Neural progenitor cell (in vitro differentiated cells): ENCODE results near the gene PCDHA7. TPM values are rescaled to one million over a fixed set of nuclear protein-coding genes. Genes with fewer than 3 reads are reported as not detected.
A peak's percentile ranks its signal among the peaks of the same experiment; 100 is the strongest.
"Not testable (repeated sequence)": the region's sequence is repeated elsewhere in the genome, so short reads cannot be mapped to it uniquely, and the experiment has no call there.

ENCODE experiments used
- DNase-seq: peaks from one replicate; pipeline ENCODE4 v3.0.0-alpha.2; 2016; ENCODE audit warnings: low spot score
- H2AFZ ChIP-seq: fragments of 200-600 bp; sonication (generic); replicated peaks from 2 replicates; pipeline ENCODE4 v1.6.1; 2016; ENCODE audit warnings: antibody characterized with exemption
- H3F3A ChIP-seq: fragments of 200-600 bp; sonication (generic); 2 replicates; pipeline ENCODE4 v1.6.1; 2016; ENCODE audit warnings: antibody characterized with exemption, low read depth
- H3K27ac ChIP-seq: fragments of 200-600 bp; sonication (generic); 2 replicates; pipeline ENCODE4 v1.5.1; 2016; ENCODE audit warnings: mild to moderate bottlenecking
- H3K27me3 ChIP-seq: fragments of 200-600 bp; sonication (generic); 2 replicates; pipeline ENCODE4 v1.6.1; 2016; ENCODE audit warnings: mild to moderate bottlenecking, moderate library complexity
- H3K36me3 ChIP-seq: fragments of 200-600 bp; sonication (generic); 2 replicates; pipeline ENCODE4 v1.5.1; 2016
- H3K4me1 ChIP-seq: fragments of 200-600 bp; sonication (generic); 2 replicates; pipeline ENCODE4 v1.6.1; 2016; ENCODE audit warnings: mixed run types
- H3K4me2 ChIP-seq: fragments of 200-600 bp; sonication (generic); 2 replicates; pipeline ENCODE4 v1.6.1; 2016
- H3K4me3 ChIP-seq: fragments of 200-600 bp; sonication (generic); 2 replicates; pipeline ENCODE4 v1.5.1; 2016
- H3K79me2 ChIP-seq: fragments of 200-600 bp; sonication (generic); 2 replicates; pipeline ENCODE4 v1.6.1; 2016; ENCODE audit warnings: low read depth
- H3K9ac ChIP-seq: fragments of 200-600 bp; sonication (generic); 2 replicates; pipeline ENCODE4 v1.6.1; 2016
- H3K9me3 ChIP-seq: fragments of 200-600 bp; sonication (generic); 2 replicates; pipeline ENCODE4 v1.5.1; 2016; ENCODE audit warnings: low read depth
- H4K20me1 ChIP-seq: fragments of 200-600 bp; sonication (generic); 2 replicates; pipeline ENCODE4 v1.6.1; 2016; ENCODE audit warnings: low read depth
- H3K27ac Mint-ChIP-seq: 3 replicates; pipeline ENCODE4 v1.8.0; 2021; ENCODE audit warnings: mixed read lengths
- H3K27me3 Mint-ChIP-seq: 2 replicates; pipeline ENCODE4 v1.8.0; 2022; ENCODE audit warnings: low read depth, mild to moderate bottlenecking, inconsistent platforms, moderate library complexity, mixed read lengths; ENCODE audit not compliant: insufficient read depth
- H3K36me3 Mint-ChIP-seq: 3 replicates; pipeline ENCODE4 v1.8.0; 2021; ENCODE audit warnings: mixed read lengths
- H3K4me1 Mint-ChIP-seq: 3 replicates; pipeline ENCODE4 v1.8.0; 2021; ENCODE audit warnings: mixed read lengths
- H3K4me3 Mint-ChIP-seq: 3 replicates; pipeline ENCODE4 v1.8.0; 2021; ENCODE audit warnings: mild to moderate bottlenecking, moderate library complexity, mixed read lengths
- H3K9me3 Mint-ChIP-seq: 3 replicates; pipeline ENCODE4 v1.8.0; 2020; ENCODE audit warnings: mixed read lengths
- CTCF ChIP-seq: fragments of 200-600 bp; sonication (generic); IDR thresholded peaks from 2 replicates; pipeline ENCODE4 v1.5.1; 2017; ENCODE audit warnings: antibody characterized with exemption, mild to moderate bottlenecking
- EZH2 ChIP-seq: fragments of 200-600 bp; sonication (generic); IDR thresholded peaks from 2 replicates; pipeline ENCODE4 v1.6.1; 2017; ENCODE audit warnings: antibody characterized with exemption, mild to moderate bottlenecking, moderate library complexity
- EZH2phosphoT487 ChIP-seq: fragments of 200-600 bp; sonication (generic); IDR thresholded peaks from 2 replicates; pipeline ENCODE4 v1.6.1; 2017; ENCODE audit warnings: antibody characterized with exemption
- total RNA-seq: library from RNA; depleted of rRNA; stranded (reverse); fragments of >200 nt; gene quantifications from 2 replicates; pipeline ENCODE4 v1.2.3, GENCODE V29; 2015; ENCODE audit warnings: low replicate concordance

The PCDHA7 gene
- total RNA-seq, 1 donor from 2014 or later: 0.36 TPM

- Histone ChIP-seq H3F3A (peaks cover 7% of the 10 kb centered on the region), H3K36me3 (no peaks in the 10 kb centered on the region), H3K9ac (no peak within 1 kb of the TSS), H3K4me1 (no peaks in the 10 kb centered on the region), H3K27ac (no peak within 1 kb of the TSS), H3K27me3 (no peaks in the 10 kb centered on the region), H3K4me3 (peak within 1 kb of the TSS; percentile 58), H3K9me3 (no peaks in the 10 kb centered on the region), H2AFZ (peak within 1 kb of the TSS; percentile 69), H3K4me2 (peak within 1 kb of the TSS; percentile 56), H4K20me1 (no peaks in the 10 kb centered on the region), H3K79me2 (peaks cover 11% of the 10 kb centered on the region)
- Mint-ChIP-seq H3K36me3 (peaks cover 49% of the 10 kb centered on the region), H3K4me1 (peaks cover 4% of the 10 kb centered on the region), H3K4me3 (peak within 1 kb of the TSS; percentile 94), H3K9me3 (peaks cover 38% of the 10 kb centered on the region), H3K27me3 (peaks cover 3% of the 10 kb centered on the region), H3K27ac (peak within 1 kb of the TSS; percentile 90)
- TF ChIP-seq EZH2 (no peak), CTCF (peak; percentile 63)
- peak; percentile 68 for DNase-seq
These were observed 41.3 kb downstream of the PCDHA7 start, which contains the start of gene PCDHA12 for GRCh38 chr5:140875085-140876065. PCDHA12 (plus strand) TSS chr5:140875308; CDS start chr5:140875473, 165 bp downstream.

- H3K27ac ChIP-seq, H3K4me3 Mint-ChIP-seq, H3K4me1 ChIP-seq, H3K27me3 ChIP-seq, H3K9ac ChIP-seq, H3K4me2 ChIP-seq, H3K36me3 ChIP-seq, H2AFZ ChIP-seq, H3F3A ChIP-seq, H3K4me1 Mint-ChIP-seq, H4K20me1 ChIP-seq, DNase-seq, H3K27me3 Mint-ChIP-seq, H3K4me3 ChIP-seq, H3K27ac Mint-ChIP-seq, H3K9me3 ChIP-seq: not testable (repeated sequence)
- peaks cover 44% of the 10 kb centered on the region for H3K9me3 Mint-ChIP-seq
- peaks cover 52% of the 10 kb centered on the region for H3K36me3 Mint-ChIP-seq
- peaks cover 11% of the 10 kb centered on the region for H3K79me2 ChIP-seq
These were observed 42.6 kb downstream of the PCDHA7 start for GRCh38 chr5:140876541-140877261.

- Histone ChIP-seq H2AFZ (no peak overlapping the region), H3K27ac (no peak overlapping the region), H3F3A (peaks cover 7% of the 10 kb centered on the region), H3K4me1 (no peaks in the 10 kb centered on the region), H4K20me1 (no peaks in the 10 kb centered on the region), H3K79me2 (peaks cover 7% of the 10 kb centered on the region), H3K27me3 (no peaks in the 10 kb centered on the region), H3K4me2 (no peak overlapping the region), H3K36me3 (no peaks in the 10 kb centered on the region), H3K9me3 (no peaks in the 10 kb centered on the region), H3K9ac (no peak overlapping the region), H3K4me3 (no peak overlapping the region)
- Mint-ChIP-seq H3K27ac (no peak overlapping the region), H3K4me3 (no peak overlapping the region), H3K27me3 (peaks cover 3% of the 10 kb centered on the region), H3K36me3 (peaks cover 53% of the 10 kb centered on the region), H3K4me1 (peaks cover 4% of the 10 kb centered on the region), H3K9me3 (peaks cover 42% of the 10 kb centered on the region)
- DNase-seq: no peak
- TF ChIP-seq CTCF (no peak), EZH2 (no peak), EZH2phosphoT487 (no peak)
These were observed 43.2 kb downstream of the PCDHA7 start for GRCh38 chr5:140877262-140877581.
